ENCODE data around the gene EGFR. TPM values are rescaled to one million over a fixed set of nuclear protein-coding genes. Genes with fewer than 3 reads are reported as not detected.

The EGFR gene
- total RNA-seq, 1 donor from 2014 or later: not detected

DNA sequence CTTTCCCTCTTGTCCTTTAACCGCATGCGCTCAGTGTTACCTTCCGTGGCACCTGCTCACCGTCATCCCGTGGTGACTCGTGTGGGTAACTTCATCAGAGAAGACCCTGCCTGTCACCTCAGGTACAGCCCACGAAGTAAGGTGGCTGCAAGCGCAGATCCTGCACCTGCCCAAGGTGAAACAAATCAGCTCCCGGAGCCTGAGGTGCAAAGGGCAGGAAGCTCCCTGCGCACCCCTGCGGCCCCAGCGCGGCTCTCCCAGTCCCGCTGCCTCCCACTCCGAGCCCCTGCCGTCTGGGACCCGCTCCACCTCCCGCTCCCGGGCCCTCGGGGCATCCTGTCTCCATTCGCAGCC is 235.4 kb downstream of the EGFR start:
- Mint-ChIP-seq H3K36me3 (ENCODE audit: low read depth) (no peaks in the 10 kb centered on the region), H3K27me3 (peaks cover 48% of the 10 kb centered on the region), H3K9me3 (no peaks in the 10 kb centered on the region), H3K4me3 (peak overlapping the region; percentile 64), H3K4me1 (peaks cover 8% of the 10 kb centered on the region), H3K27ac (no peak overlapping the region)
- no peak for DNase-seq
- intact Hi-C loops (cut with micrococcal nuclease): loop anchor here (2.0 to 10.0 kb wide), 2 partner anchors 257 to 379 kb away; no protein-coding TSS in a partner anchor

- Mint-ChIP-seq H3K4me3 (peak overlapping the region; percentile 90), H3K9me3 (no peaks in the 10 kb centered on the region), H3K36me3 (ENCODE audit: low read depth) (no peaks in the 10 kb centered on the region), H3K27me3 (peaks cover 50% of the 10 kb centered on the region), H3K27ac (peak overlapping the region; percentile 58), H3K4me1 (peaks cover 8% of the 10 kb centered on the region)
- DNase-seq: peak; percentile 91
- intact Hi-C loops (cut with micrococcal nuclease): loop anchor here (1.0 to 10.0 kb wide), 5 partner anchors 160 to 481 kb away; no protein-coding TSS in a partner anchor
Observed at GRCh38 chr7:55254596-55255495, 236.0 kb downstream of the EGFR start.

- peak; percentile 92 for DNase-seq
- H3K36me3 Mint-ChIP-seq (ENCODE audit: low read depth): no peaks in the 10 kb centered on the region
- H3K4me1 Mint-ChIP-seq: peaks cover 8% of the 10 kb centered on the region
- peak overlapping the region; percentile 58 for H3K27ac Mint-ChIP-seq
- peaks cover 47% of the 10 kb centered on the region for H3K27me3 Mint-ChIP-seq
- no peaks in the 10 kb centered on the region for H3K9me3 Mint-ChIP-seq
- intact Hi-C loops (cut with micrococcal nuclease): loop anchor here (1.0 to 10.0 kb wide), 5 partner anchors 160 to 481 kb away; no protein-coding TSS in a partner anchor
- H3K4me3 Mint-ChIP-seq: peak overlapping the region; percentile 90
Observed at GRCh38 chr7:55255496-55256445, 237.0 kb downstream of the EGFR start.

DNA sequence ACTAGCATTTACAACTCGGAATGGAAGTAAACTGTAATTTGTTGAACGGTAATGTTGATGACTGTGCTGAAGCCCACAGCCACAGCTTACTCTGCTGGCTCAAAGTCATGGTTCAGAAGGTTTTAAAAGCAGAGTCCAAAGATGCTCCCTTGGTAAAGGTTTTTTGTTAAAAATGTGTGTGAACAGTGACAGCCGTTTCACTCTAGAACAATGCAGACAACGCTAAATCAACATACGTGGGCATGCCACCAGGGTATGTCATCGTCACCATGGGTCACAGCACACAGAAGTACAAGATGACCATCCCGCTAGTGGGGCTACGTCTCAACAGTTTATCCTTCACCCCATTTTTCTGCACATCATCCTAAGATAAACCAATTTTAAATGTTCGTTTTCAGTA is 239.8 kb downstream of the EGFR start:
- Mint-ChIP-seq H3K27me3 (peaks cover 43% of the 10 kb centered on the region), H3K9me3 (no peaks in the 10 kb centered on the region), H3K4me1 (peaks cover 8% of the 10 kb centered on the region), H3K36me3 (ENCODE audit: low read depth) (no peaks in the 10 kb centered on the region), H3K4me3 (no peak overlapping the region), H3K27ac (no peak overlapping the region)
- intact Hi-C loops (cut with micrococcal nuclease): loop anchor here (10.0 kb wide), 1 partner anchor 384 kb away; no protein-coding TSS in a partner anchor
- DNase-seq: no peak

DNA sequence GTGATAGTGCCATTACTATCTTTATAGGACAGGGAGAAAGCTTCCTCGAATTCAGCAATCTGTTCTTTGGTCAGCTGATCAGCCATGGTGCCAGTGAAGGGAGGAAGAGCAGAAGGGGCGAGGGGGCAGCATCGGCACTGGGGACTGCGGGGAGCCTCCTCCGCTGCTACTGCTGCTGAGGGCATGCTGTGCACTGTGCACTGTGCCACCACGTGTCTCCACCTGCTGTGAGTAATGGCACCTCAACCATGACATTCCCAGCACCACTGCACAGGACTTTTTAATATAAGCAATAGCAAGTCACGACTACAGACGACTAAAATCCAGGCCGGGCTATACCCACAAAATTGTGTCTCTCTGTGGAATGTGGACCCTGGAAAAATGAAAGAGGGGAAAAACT is 241.4 kb downstream of the EGFR start:
- no peak overlapping the region for H3K4me3 Mint-ChIP-seq
- H3K27me3 Mint-ChIP-seq: peaks cover 41% of the 10 kb centered on the region
- no peak for DNase-seq
- no peak overlapping the region for H3K27ac Mint-ChIP-seq
- intact Hi-C loops (cut with micrococcal nuclease): no loop called here
- H3K4me1 Mint-ChIP-seq: peaks cover 8% of the 10 kb centered on the region
- no peaks in the 10 kb centered on the region for H3K9me3 Mint-ChIP-seq
- H3K36me3 Mint-ChIP-seq (ENCODE audit: low read depth): no peaks in the 10 kb centered on the region

DNA sequence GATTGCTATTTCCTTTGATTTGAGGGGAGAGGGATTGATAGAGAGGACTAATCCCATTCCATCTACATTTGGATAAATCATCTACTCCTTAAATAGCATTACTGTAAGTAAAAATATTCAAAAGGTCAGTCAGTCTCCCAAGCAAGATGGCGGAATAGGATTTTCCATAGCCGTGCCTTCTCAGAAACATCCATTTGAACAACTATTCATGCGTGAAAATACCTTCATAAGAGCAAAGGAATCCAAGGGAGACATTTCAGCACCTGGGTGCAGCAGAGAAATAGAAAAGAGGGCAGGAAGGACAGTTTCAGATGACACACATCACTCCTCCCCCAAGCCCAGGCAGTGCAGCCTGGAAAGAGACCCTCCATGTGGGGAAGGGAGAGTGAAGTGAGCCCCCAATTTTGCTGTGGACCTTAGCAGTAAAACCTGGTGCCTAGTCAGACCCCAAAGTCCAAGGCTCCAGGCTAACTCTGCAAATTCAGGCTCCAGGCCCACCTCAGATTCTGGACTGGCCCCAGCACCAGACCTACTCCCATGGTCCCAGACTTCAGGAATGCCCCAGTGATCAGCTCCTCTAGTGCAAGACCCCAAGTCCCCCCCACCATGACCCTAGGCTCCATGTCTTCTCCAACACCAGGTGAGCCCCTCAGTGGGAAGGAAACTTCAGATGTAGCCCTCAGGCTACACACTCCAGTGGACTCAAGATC is 242.0 kb downstream of the EGFR start:
- H3K27ac Mint-ChIP-seq: no peak overlapping the region
- DNase-seq: no peak
- peaks cover 3% of the 10 kb centered on the region for H3K4me1 Mint-ChIP-seq
- peaks cover 37% of the 10 kb centered on the region for H3K27me3 Mint-ChIP-seq
- H3K9me3 Mint-ChIP-seq: no peaks in the 10 kb centered on the region
- H3K4me3 Mint-ChIP-seq: no peak overlapping the region
- intact Hi-C loops (cut with micrococcal nuclease): no loop called here
- no peaks in the 10 kb centered on the region for H3K36me3 Mint-ChIP-seq (ENCODE audit: low read depth)

Measured in activated CD4-positive, alpha-beta T cell treated with anti-CD3 and anti-CD28 coated beads, Interleukin-2, amount 10 ng/mL, durations not matched to agents 24 days and 14 days (primary cell).